Measurements from ENCODE around the gene ITGB8. TPM values are rescaled to one million over a fixed set of nuclear protein-coding genes. Genes with fewer than 3 reads are reported as not detected.

Gene ITGB8
- total and polyA plus RNA-seq, 12 donors = 1.1 to 16.4 (median 6.3) TPM

GRCh38 chr7:20302891-20303290, 27.8 kb upstream of the ITGB8 start:
- intact Hi-C loops (cut with DNase I) = no loop called here
- Histone ChIP-seq H3K27ac (no peak overlapping the region), H3K4me3 (no peak overlapping the region), H3K36me3 (replicated peaks in 1 of 2) (no peaks in the 10 kb centered on the region), H3K27me3 (no peaks in the 10 kb centered on the region), H3K9me3 (replicated peaks in 1 of 3) (no peaks in the 10 kb centered on the region), H3K4me1 (replicated peaks in 1 of 2) (no peaks in the 10 kb centered on the region)
- no peak for DNase-seq
- no peak for TF ChIP-seq CTCF (IDR thresholded peaks at IDR 0.05)
- TF ChIP-seq POLR2A (IDR thresholded peaks at IDR 0.05) = no peak
- 24 to 50% (median 36%) methylated on average over 1 of the region's 1 CpG for WGBS, 4 donors

- TF ChIP-seq POLR2A (IDR thresholded peaks at IDR 0.05) (no peak), CTCF (IDR thresholded peaks at IDR 0.05) (no peak)
- Histone ChIP-seq H3K36me3 (replicated peaks in 1 of 2) (no peaks in the 10 kb centered on the region), H3K4me3 (no peak overlapping the region), H3K27me3 (no peaks in the 10 kb centered on the region), H3K27ac (no peak overlapping the region), H3K9me3 (replicated peaks in 1 of 3) (no peaks in the 10 kb centered on the region), H3K4me1 (replicated peaks in 1 of 2) (no peaks in the 10 kb centered on the region)
- 91 to 100% (median 93%) methylated on average over 4 of the region's 4 CpGs for WGBS, 4 donors
- intact Hi-C loops (cut with DNase I) = no loop called here
- DNase-seq = no peak
These were observed 26.3 kb upstream of the ITGB8 start for GRCh38 chr7:20304366-20304765.

- H3K4me3 ChIP-seq = no peak overlapping the region
- DNase-seq = no peak
- 45 to 70% (median 58%) methylated on average over 1 of the region's 1 CpG for WGBS, 4 donors
- no peak overlapping the region for H3K27ac ChIP-seq
- H3K36me3 ChIP-seq (replicated peaks in 1 of 2) = no peaks in the 10 kb centered on the region
- intact Hi-C loops (cut with DNase I) = no loop called here
- no peaks in the 10 kb centered on the region for H3K9me3 ChIP-seq (replicated peaks in 1 of 3)
- no peaks in the 10 kb centered on the region for H3K27me3 ChIP-seq
- TF ChIP-seq CTCF (IDR thresholded peaks at IDR 0.05) (no peak), POLR2A (IDR thresholded peaks at IDR 0.05) (no peak)
- no peaks in the 10 kb centered on the region for H3K4me1 ChIP-seq (replicated peaks in 1 of 2)
These were observed 25.0 kb upstream of the ITGB8 start for GRCh38 chr7:20305726-20306125.

GRCh38 chr7:20306180-20306946, 24.3 kb upstream of the ITGB8 start:
- intact Hi-C loops (cut with DNase I) = no loop called here
- H3K9me3 ChIP-seq (replicated peaks in 1 of 3) = no peaks in the 10 kb centered on the region
- H3K27ac ChIP-seq = no peak overlapping the region
- no peak for TF ChIP-seq POLR2A (IDR thresholded peaks at IDR 0.05)
- no peak for TF ChIP-seq CTCF (IDR thresholded peaks at IDR 0.05)
- H3K4me3 ChIP-seq = no peak overlapping the region
- WGBS, 4 donors = 71 to 83% (median 76%) methylated on average over 5 of the region's 5 CpGs
- H3K4me1 ChIP-seq (replicated peaks in 1 of 2) = no peaks in the 10 kb centered on the region
- no peak for DNase-seq
- H3K36me3 ChIP-seq (replicated peaks in 1 of 2) = no peaks in the 10 kb centered on the region
- no peaks in the 10 kb centered on the region for H3K27me3 ChIP-seq
